ENCODE data around the gene RBM26. TPM values are rescaled to one million over a fixed set of nuclear protein-coding genes. Genes with fewer than 3 reads are reported as not detected.
A peak's percentile ranks its signal among the peaks of the same experiment; 100 is the strongest.

The RBM26 gene
- total RNA-seq, 1 experiment from 2014 or later = 32.2 TPM

DNA sequence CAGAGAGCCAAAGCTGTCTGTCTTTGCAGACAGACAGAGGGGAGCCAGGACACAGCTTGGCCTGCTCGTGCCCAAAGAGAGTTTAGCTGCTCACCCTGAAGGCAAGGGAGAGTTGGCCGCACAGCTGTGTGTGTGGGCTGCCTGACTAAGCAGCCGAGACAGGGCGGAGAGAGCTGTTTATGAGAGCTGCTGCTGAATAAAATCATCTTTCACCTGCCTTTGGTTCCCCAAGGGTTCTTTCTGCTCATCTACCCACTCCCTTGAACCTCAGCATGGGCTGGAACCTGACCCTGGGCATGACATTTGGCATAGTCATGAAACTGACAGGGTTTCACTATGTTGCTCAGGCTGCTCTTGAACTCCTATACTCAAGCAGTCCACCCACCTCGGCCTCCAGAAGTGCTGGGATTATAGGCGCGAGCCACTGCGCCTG is 98.2 kb downstream of the RBM26 start:
- Histone ChIP-seq H3K4me1 (ENCODE audit: control insufficient read depth, insufficient read depth, low read length) (no peaks in the 10 kb centered on the region; the same call in 1 of the 2 replicates), H3K9me3 (ENCODE audit: control insufficient read depth, insufficient read depth, low read depth, low read length) (no peaks in the 10 kb centered on the region), H3K27ac (ENCODE audit: low read length) (no peak overlapping the region), H3K27me3 (ENCODE audit: control insufficient read depth, insufficient read depth, low read length) (no peaks in the 10 kb centered on the region), H3K4me3 (ENCODE audit: low read depth in 2 of 2, low read length in 2 of 2) (no peak overlapping the region), H3K36me3 (ENCODE audit: control insufficient read depth, insufficient read depth, low read length) (no peaks in the 10 kb centered on the region)
- no TSS peak for BruUV-seq (replicated peaks)
- no peak for TF ChIP-seq SIN3A (IDR thresholded peaks at IDR 0.05; ENCODE audit: borderline replicate concordance, insufficient read depth, low read depth, low read length)
- TF ChIP-seq POLR2AphosphoS5 (IDR thresholded peaks at IDR 0.05; ENCODE audit: low read depth, low read length) = no peak
- TF ChIP-seq, protein P1, sequence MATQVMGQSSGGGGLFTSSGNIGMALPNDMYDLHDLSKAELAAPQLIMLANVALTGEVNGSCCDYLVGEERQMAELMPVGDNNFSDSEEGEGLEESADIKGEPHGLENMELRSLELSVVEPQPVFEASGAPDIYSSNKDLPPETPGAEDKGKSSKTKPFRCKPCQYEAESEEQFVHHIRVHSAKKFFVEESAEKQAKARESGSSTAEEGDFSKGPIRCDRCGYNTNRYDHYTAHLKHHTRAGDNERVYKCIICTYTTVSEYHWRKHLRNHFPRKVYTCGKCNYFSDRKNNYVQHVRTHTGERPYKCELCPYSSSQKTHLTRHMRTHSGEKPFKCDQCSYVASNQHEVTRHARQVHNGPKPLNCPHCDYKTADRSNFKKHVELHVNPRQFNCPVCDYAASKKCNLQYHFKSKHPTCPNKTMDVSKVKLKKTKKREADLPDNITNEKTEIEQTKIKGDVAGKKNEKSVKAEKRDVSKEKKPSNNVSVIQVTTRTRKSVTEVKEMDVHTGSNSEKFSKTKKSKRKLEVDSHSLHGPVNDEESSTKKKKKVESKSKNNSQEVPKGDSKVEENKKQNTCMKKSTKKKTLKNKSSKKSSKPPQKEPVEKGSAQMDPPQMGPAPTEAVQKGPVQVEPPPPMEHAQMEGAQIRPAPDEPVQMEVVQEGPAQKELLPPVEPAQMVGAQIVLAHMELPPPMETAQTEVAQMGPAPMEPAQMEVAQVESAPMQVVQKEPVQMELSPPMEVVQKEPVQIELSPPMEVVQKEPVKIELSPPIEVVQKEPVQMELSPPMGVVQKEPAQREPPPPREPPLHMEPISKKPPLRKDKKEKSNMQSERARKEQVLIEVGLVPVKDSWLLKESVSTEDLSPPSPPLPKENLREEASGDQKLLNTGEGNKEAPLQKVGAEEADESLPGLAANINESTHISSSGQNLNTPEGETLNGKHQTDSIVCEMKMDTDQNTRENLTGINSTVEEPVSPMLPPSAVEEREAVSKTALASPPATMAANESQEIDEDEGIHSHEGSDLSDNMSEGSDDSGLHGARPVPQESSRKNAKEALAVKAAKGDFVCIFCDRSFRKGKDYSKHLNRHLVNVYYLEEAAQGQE (IDR thresholded peaks at IDR 0.05; ENCODE audit: insufficient read depth in 1 of 2, low read depth in 2 of 2, low read length in 1 of 2) = no peak
- TF ChIP-seq, protein P2, sequence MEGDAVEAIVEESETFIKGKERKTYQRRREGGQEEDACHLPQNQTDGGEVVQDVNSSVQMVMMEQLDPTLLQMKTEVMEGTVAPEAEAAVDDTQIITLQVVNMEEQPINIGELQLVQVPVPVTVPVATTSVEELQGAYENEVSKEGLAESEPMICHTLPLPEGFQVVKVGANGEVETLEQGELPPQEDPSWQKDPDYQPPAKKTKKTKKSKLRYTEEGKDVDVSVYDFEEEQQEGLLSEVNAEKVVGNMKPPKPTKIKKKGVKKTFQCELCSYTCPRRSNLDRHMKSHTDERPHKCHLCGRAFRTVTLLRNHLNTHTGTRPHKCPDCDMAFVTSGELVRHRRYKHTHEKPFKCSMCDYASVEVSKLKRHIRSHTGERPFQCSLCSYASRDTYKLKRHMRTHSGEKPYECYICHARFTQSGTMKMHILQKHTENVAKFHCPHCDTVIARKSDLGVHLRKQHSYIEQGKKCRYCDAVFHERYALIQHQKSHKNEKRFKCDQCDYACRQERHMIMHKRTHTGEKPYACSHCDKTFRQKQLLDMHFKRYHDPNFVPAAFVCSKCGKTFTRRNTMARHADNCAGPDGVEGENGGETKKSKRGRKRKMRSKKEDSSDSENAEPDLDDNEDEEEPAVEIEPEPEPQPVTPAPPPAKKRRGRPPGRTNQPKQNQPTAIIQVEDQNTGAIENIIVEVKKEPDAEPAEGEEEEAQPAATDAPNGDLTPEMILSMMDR (IDR thresholded peaks at IDR 0.05) = no peak
- TF ChIP-seq TCF7L2 (IDR thresholded peaks at IDR 0.05; ENCODE audit: low read depth, low read length) = no peak
- ChIA-PET POLR2A (interaction anchor here (0.6 kb wide), 1 partner anchor 12 kb away, joined by 11 read pairs; no protein-coding TSS in a partner anchor), CTCF (no interaction called here)
- intact Hi-C loops (cut with micrococcal nuclease; ENCODE audit: unreplicated experiment) = no loop called here
- DNase-seq (ENCODE audit: low read depth, low spot score) (no peak), ATAC-seq (peak; percentile 85)
- in situ Hi-C loops (cut with HindIII; ENCODE audit: low pct_unique_long_range_greater_than_20kb, low sequenced_read_pairs) = no loop called here

DNA sequence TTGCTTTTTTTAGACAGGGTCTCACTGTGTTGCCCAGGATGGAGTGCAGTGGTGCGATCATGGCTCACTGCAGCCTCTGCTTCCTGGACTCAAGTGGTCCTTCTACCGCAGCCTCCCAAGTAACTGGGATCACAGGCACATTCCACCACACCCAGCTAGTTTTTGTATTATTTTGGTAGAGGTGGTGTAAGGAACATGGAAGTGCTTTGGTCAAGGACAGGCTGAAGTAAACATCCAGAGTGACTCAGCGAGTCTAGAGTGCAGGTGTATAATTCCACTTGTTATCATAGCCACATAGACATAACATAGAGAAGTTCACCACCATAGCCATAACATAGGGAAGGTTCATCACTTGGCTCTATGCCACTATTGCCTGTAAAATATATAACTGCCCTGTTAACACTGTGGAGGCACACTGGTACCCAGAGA is 98.6 kb downstream of the RBM26 start:
- DNase-seq (ENCODE audit: low read depth, low spot score) (no peak), ATAC-seq (peak; percentile 66; the same call in 1 of the 2 replicates)
- no peak overlapping the region for H3K4me3 ChIP-seq (ENCODE audit: low read depth in 2 of 2, low read length in 2 of 2)
- BruUV-seq (replicated peaks) = no TSS peak
- no peaks in the 10 kb centered on the region for H3K27me3 ChIP-seq (ENCODE audit: control insufficient read depth, insufficient read depth, low read length)
- ChIA-PET CTCF (no interaction called here), POLR2A (interaction anchor here (0.6 kb wide), 1 partner anchor 12 kb away, joined by 11 read pairs; no protein-coding TSS in a partner anchor)
- H3K9me3 ChIP-seq (ENCODE audit: control insufficient read depth, insufficient read depth, low read depth, low read length) = no peaks in the 10 kb centered on the region
- no peak overlapping the region for H3K27ac ChIP-seq (ENCODE audit: low read length)
- TF ChIP-seq SIN3A (IDR thresholded peaks at IDR 0.05; ENCODE audit: borderline replicate concordance, insufficient read depth, low read depth, low read length) = no peak
- TF ChIP-seq, protein P1 (IDR thresholded peaks at IDR 0.05; ENCODE audit: insufficient read depth in 1 of 2, low read depth in 2 of 2, low read length in 1 of 2) = no peak
- TF ChIP-seq, protein P2 (IDR thresholded peaks at IDR 0.05) = no peak
- no peak for TF ChIP-seq TCF7L2 (IDR thresholded peaks at IDR 0.05; ENCODE audit: low read depth, low read length)
- no peak for TF ChIP-seq POLR2AphosphoS5 (IDR thresholded peaks at IDR 0.05; ENCODE audit: low read depth, low read length)
- in situ Hi-C loops (cut with HindIII; ENCODE audit: low pct_unique_long_range_greater_than_20kb, low sequenced_read_pairs) = no loop called here
- H3K4me1 ChIP-seq (ENCODE audit: control insufficient read depth, insufficient read depth, low read length) = no peaks in the 10 kb centered on the region; the same call in 1 of the 2 replicates
- intact Hi-C loops (cut with micrococcal nuclease; ENCODE audit: unreplicated experiment) = no loop called here
- no peaks in the 10 kb centered on the region for H3K36me3 ChIP-seq (ENCODE audit: control insufficient read depth, insufficient read depth, low read length)

Data from Panc1 (cell line).